WTC11 (cell line): ENCODE data around the gene FBN2. TPM values are rescaled to one million over a fixed set of nuclear protein-coding genes. Genes with fewer than 3 reads are reported as not detected.

Source experiments
- ATAC-seq: fragments of 200-7000 bp; cut with Tn5 transposase; 2 replicates; pipeline ENCODE4 v1.10.0; 2021; ENCODE audit warnings: mild to moderate bottlenecking, moderate library complexity
- CTCF ChIA-PET: fragments of 300-600 bp; sonication (Branson Sonifier 250); formaldehyde crosslinking; loops from one replicate; lab custom pipeline; 2021; ENCODE audit warnings: antibody characterized with exemption; lab: Charles Lee
- POLR2A ChIA-PET: fragments of 350-600 bp; sonication (Branson Sonifier 250); formaldehyde crosslinking; loops from one replicate; lab custom pipeline; 2021; ENCODE audit warnings: antibody characterized with exemption; lab: Charles Lee
- DNase-seq: peaks from one replicate; pipeline ENCODE4 v3.0.0; 2021; ENCODE audit warnings: low spot score
- H3K27ac Mint-ChIP-seq: 2 replicates; pipeline ENCODE4 v1.8.0; 2021; ENCODE audit warnings: mixed read lengths
- H3K27me3 Mint-ChIP-seq: 2 replicates; pipeline ENCODE4 v1.8.0; 2021; ENCODE audit warnings: low read depth, mild to moderate bottlenecking, moderate library complexity, mixed read lengths
- H3K36me3 Mint-ChIP-seq: 2 replicates; pipeline ENCODE4 v1.8.0; 2021; ENCODE audit warnings: mixed read lengths
- H3K4me1 Mint-ChIP-seq: 2 replicates; pipeline ENCODE4 v1.8.0; 2022; ENCODE audit warnings: mixed read lengths
- H3K4me3 Mint-ChIP-seq: 2 replicates; pipeline ENCODE4 v1.8.0; 2021; ENCODE audit warnings: mild to moderate bottlenecking, moderate library complexity, mixed read lengths
- H3K9me3 Mint-ChIP-seq: 2 replicates; pipeline ENCODE4 v1.8.0; 2021; ENCODE audit warnings: mixed read lengths
- CBFB ChIP-seq: sonication (generic); formaldehyde crosslinking; IDR thresholded peaks from 2 replicates; pipeline ENCODE4 v1.8.1; 2022; ENCODE audit warnings: mild to moderate bottlenecking, low read depth, missing genetic modification reagents
- E2F5 ChIP-seq: sonication (generic); formaldehyde crosslinking; IDR thresholded peaks from 2 replicates; pipeline ENCODE4 v1.8.1; 2022; ENCODE audit warnings: mild to moderate bottlenecking, moderate library complexity, missing genetic modification reagents
- ERG ChIP-seq: fragments of 250-450 bp; sonication (Bioruptor Pico); IDR thresholded peaks from 2 replicates; pipeline ENCODE4 v1.8.0; 2021; ENCODE audit warnings: mild to moderate bottlenecking
- ETV6 ChIP-seq: sonication (generic); formaldehyde crosslinking; IDR thresholded peaks from 2 replicates; pipeline ENCODE4 v1.8.1; 2022; ENCODE audit warnings: mild to moderate bottlenecking, missing genetic modification reagents
- FOXP1 ChIP-seq: sonication (generic); formaldehyde crosslinking; IDR thresholded peaks from 2 replicates; pipeline ENCODE4 v1.8.0; 2022; ENCODE audit warnings: missing genetic modification reagents, mild to moderate bottlenecking, moderate library complexity, borderline replicate concordance
- FOXP4 ChIP-seq: sonication (generic); formaldehyde crosslinking; IDR thresholded peaks from 2 replicates; pipeline ENCODE4 v1.8.0; 2022; ENCODE audit warnings: mild to moderate bottlenecking, missing genetic modification reagents
- GRHL2 ChIP-seq: fragments of 250-450 bp; sonication (Bioruptor Pico); IDR thresholded peaks from 2 replicates; pipeline ENCODE4 v1.8.0; 2022; ENCODE audit warnings: mild to moderate bottlenecking, moderate library complexity; ENCODE audit not compliant: insufficient replicate concordance, severe bottlenecking
- IRF2 ChIP-seq: sonication (generic); formaldehyde crosslinking; IDR thresholded peaks from 2 replicates; pipeline ENCODE4 v1.8.0; 2022; ENCODE audit warnings: low read depth, missing genetic modification reagents, borderline replicate concordance
- JAZF1 ChIP-seq: fragments of 250-450 bp; sonication (Bioruptor Pico); IDR thresholded peaks from 2 replicates; pipeline ENCODE4 v1.9.0; 2021; ENCODE audit warnings: moderate library complexity, mild to moderate bottlenecking, inconsistent platforms
- KAT7 ChIP-seq: sonication (generic); formaldehyde crosslinking; IDR thresholded peaks from 2 replicates; pipeline ENCODE4 v1.8.1; 2023; ENCODE audit warnings: missing genetic modification reagents, mild to moderate bottlenecking, borderline replicate concordance
- MAX ChIP-seq: sonication (generic); formaldehyde crosslinking; IDR thresholded peaks from 2 replicates; pipeline ENCODE4 v1.8.0; 2022; ENCODE audit warnings: mild to moderate bottlenecking, missing genetic modification reagents
- MXD4 ChIP-seq: fragments of 250-450 bp; sonication (Bioruptor Pico); IDR thresholded peaks from 2 replicates; pipeline ENCODE4 v1.8.0; 2021; ENCODE audit warnings: mild to moderate bottlenecking, moderate library complexity, borderline replicate concordance
- MYBL2 ChIP-seq: sonication (generic); formaldehyde crosslinking; IDR thresholded peaks from 2 replicates; pipeline ENCODE4 v1.8.1; 2023; ENCODE audit warnings: mild to moderate bottlenecking, moderate library complexity, missing genetic modification reagents
- NR3C1 ChIP-seq: sonication (generic); formaldehyde crosslinking; conservative IDR thresholded peaks from 2 replicates; pipeline ENCODE4 v1.8.1; 2023; ENCODE audit warnings: low read depth, mild to moderate bottlenecking, missing genetic modification reagents
- OVOL2 ChIP-seq: fragments of 250-450 bp; sonication (Bioruptor Pico); IDR thresholded peaks from 2 replicates; pipeline ENCODE4 v1.9.0; 2021; ENCODE audit warnings: mild to moderate bottlenecking, borderline replicate concordance
- TEAD1 ChIP-seq: sonication (generic); formaldehyde crosslinking; IDR thresholded peaks from 2 replicates; pipeline ENCODE4 v1.8.0; 2022; ENCODE audit warnings: mild to moderate bottlenecking, missing genetic modification reagents
- TEAD4 ChIP-seq: sonication (generic); formaldehyde crosslinking; IDR thresholded peaks from 2 replicates; pipeline ENCODE4 v1.8.0; 2022; ENCODE audit warnings: mild to moderate bottlenecking, missing genetic modification reagents
- TP53 ChIP-seq: sonication (generic); formaldehyde crosslinking; IDR thresholded peaks from 2 replicates; pipeline ENCODE4 v1.8.1; 2023; ENCODE audit warnings: mild to moderate bottlenecking, missing genetic modification reagents
- ZNF121 ChIP-seq: sonication (generic); formaldehyde crosslinking; IDR thresholded peaks from 2 replicates; pipeline ENCODE4 v1.8.0; 2023; ENCODE audit warnings: missing genetic modification reagents
- ZNF138 ChIP-seq: sonication (generic); formaldehyde crosslinking; conservative IDR thresholded peaks from 2 replicates; pipeline ENCODE4 v1.8.1; 2022; ENCODE audit warnings: mild to moderate bottlenecking, moderate library complexity, missing genetic modification reagents
- ZNF396 ChIP-seq: fragments of 250-450 bp; sonication (Bioruptor Pico); IDR thresholded peaks from 2 replicates; pipeline ENCODE4 v1.8.0; 2021; ENCODE audit warnings: mild to moderate bottlenecking, moderate library complexity, borderline replicate concordance
- total RNA-seq: library from RNA; stranded (reverse); gene quantifications from 3 replicates; pipeline ENCODE4 v1.2.3, GENCODE V29; 2021
- TF ChIP-seq, protein P1 (sequence below): sonication (generic); formaldehyde crosslinking; IDR thresholded peaks from 2 replicates; pipeline ENCODE4 v1.8.1; 2022; ENCODE audit warnings: missing genetic modification reagents, borderline replicate concordance
- TF ChIP-seq, protein P2 (sequence below): sonication (generic); formaldehyde crosslinking; IDR thresholded peaks from 2 replicates; pipeline ENCODE4 v1.8.0; 2022; ENCODE audit warnings: missing genetic modification reagents
- TF ChIP-seq, protein P3 (sequence below): sonication (generic); formaldehyde crosslinking; IDR thresholded peaks from 2 replicates; pipeline ENCODE4 v1.8.1; 2023; ENCODE audit warnings: mild to moderate bottlenecking, missing genetic modification reagents, moderate library complexity

FBN2 gene
- total RNA-seq, 1 experiment from 2014 or later = 56.7 TPM

DNA sequence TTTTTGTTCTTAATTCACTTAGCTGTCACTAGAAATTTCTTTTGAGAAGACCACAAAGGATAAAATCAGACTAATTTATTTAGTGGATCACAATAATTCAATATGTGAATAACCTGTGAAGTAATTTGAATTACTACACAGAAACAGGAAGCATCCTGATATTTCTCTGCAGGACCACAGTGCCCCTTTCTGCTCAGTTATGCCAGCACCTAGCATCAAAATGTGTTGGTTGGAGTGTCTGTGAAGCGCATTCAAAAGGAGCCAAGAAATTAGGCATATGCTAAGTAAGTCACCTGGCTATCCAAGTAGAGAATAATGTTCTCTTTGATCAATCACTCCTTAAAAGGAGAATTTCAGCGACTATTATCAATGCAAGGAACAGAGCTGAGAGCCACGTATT is 267.0 kb downstream of the FBN2 start:
- peaks cover 3% of the 10 kb centered on the region for H3K9me3 Mint-ChIP-seq
- no peak overlapping the region for H3K4me3 Mint-ChIP-seq
- DNase-seq = no peak
- H3K4me1 Mint-ChIP-seq = peaks cover 6% of the 10 kb centered on the region; the same call in 1 of the 2 replicates
- TF ChIP-seq ZNF138 (CRISPR knock-in tag) (no peak), TP53 (CRISPR knock-in tag) (no peak), MAX (no peak), KAT7 (no peak), FOXP4 (CRISPR knock-in tag) (no peak), ERG (CRISPR knock-in tag) (no peak), GRHL2 (CRISPR knock-in tag) (no peak), MYBL2 (no peak), ZNF396 (CRISPR knock-in tag) (no peak), TEAD4 (CRISPR knock-in tag) (no peak), ETV6 (CRISPR knock-in tag) (no peak), IRF2 (no peak), CBFB (no peak), ZNF121 (no peak), FOXP1 (CRISPR knock-in tag) (no peak)
- no peaks in the 10 kb centered on the region for H3K27me3 Mint-ChIP-seq
- CTCF ChIA-PET = no interaction called here
- H3K36me3 Mint-ChIP-seq = peaks cover 5% of the 10 kb centered on the region
- ATAC-seq = no peak
- POLR2A ChIA-PET = no interaction called here
- H3K27ac Mint-ChIP-seq = no peak overlapping the region

DNA sequence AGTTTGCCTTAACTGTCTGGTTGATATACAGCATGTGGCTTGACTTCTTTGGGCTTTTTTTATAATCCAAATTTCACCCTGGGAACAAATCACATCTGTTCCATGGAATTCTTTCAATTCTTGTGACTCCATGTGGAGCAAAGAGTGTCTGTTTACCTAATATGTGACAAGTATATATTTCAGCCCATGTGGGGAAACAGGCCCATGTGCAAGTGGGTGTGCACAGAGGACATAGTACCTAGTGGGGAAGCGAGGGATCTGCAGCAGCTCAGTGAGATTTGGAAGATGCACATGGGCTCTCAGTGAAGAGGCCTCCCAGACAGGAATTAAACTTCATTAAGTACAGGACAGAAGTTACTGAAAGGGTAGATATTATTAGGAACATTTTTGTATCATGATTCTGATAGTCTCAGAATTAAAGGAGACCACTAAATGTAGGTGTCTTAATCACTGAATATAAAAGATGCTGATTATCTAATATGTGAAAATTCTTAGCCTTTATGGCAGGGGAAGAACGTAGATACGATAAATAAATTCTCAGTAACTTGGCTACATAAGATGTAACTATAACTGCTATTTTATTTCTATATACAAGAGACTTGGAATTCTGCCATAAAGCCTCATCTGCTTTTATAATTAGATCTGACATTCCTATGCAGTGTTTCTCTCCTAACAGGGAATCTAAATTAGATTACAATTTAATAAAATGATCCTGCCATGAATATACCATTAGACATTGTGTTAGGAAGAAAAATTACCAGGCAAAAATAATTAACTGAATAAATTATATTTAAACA is 273.3 kb downstream of the FBN2 start:
- Mint-ChIP-seq H3K36me3 (peaks cover 20% of the 10 kb centered on the region), H3K27me3 (no peaks in the 10 kb centered on the region), H3K9me3 (peaks cover 3% of the 10 kb centered on the region), H3K4me1 (peaks cover 12% of the 10 kb centered on the region), H3K27ac (no peak overlapping the region), H3K4me3 (no peak overlapping the region)
- DNase-seq (no peak), ATAC-seq (no peak)
- CTCF ChIA-PET = no interaction called here
- POLR2A ChIA-PET = no interaction called here
- TF ChIP-seq, protein P1, sequence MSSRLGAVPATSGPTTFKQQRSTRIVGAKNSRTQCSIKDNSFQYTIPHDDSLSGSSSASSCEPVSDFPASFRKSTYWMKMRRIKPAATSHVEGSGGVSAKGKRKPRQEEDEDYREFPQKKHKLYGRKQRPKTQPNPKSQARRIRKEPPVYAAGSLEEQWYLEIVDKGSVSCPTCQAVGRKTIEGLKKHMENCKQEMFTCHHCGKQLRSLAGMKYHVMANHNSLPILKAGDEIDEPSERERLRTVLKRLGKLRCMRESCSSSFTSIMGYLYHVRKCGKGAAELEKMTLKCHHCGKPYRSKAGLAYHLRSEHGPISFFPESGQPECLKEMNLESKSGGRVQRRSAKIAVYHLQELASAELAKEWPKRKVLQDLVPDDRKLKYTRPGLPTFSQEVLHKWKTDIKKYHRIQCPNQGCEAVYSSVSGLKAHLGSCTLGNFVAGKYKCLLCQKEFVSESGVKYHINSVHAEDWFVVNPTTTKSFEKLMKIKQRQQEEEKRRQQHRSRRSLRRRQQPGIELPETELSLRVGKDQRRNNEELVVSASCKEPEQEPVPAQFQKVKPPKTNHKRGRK (CRISPR knock-in tag) = no peak
- TF ChIP-seq OVOL2 (CRISPR knock-in tag) = no peak
- TF ChIP-seq NR3C1 = no peak
- no peak for TF ChIP-seq E2F5 (CRISPR knock-in tag)
- no peak for TF ChIP-seq TEAD1
- TF ChIP-seq MXD4 (CRISPR knock-in tag) = no peak
- TF ChIP-seq JAZF1 = no peak
- TF ChIP-seq, protein P2, sequence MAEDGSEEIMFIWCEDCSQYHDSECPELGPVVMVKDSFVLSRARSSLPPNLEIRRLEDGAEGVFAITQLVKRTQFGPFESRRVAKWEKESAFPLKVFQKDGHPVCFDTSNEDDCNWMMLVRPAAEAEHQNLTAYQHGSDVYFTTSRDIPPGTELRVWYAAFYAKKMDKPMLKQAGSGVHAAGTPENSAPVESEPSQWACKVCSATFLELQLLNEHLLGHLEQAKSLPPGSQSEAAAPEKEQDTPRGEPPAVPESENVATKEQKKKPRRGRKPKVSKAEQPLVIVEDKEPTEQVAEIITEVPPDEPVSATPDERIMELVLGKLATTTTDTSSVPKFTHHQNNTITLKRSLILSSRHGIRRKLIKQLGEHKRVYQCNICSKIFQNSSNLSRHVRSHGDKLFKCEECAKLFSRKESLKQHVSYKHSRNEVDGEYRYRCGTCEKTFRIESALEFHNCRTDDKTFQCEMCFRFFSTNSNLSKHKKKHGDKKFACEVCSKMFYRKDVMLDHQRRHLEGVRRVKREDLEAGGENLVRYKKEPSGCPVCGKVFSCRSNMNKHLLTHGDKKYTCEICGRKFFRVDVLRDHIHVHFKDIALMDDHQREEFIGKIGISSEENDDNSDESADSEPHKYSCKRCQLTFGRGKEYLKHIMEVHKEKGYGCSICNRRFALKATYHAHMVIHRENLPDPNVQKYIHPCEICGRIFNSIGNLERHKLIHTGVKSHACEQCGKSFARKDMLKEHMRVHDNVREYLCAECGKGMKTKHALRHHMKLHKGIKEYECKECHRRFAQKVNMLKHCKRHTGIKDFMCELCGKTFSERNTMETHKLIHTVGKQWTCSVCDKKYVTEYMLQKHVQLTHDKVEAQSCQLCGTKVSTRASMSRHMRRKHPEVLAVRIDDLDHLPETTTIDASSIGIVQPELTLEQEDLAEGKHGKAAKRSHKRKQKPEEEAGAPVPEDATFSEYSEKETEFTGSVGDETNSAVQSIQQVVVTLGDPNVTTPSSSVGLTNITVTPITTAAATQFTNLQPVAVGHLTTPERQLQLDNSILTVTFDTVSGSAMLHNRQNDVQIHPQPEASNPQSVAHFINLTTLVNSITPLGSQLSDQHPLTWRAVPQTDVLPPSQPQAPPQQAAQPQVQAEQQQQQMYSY (CRISPR knock-in tag) = no peak
- TF ChIP-seq, protein P3, sequence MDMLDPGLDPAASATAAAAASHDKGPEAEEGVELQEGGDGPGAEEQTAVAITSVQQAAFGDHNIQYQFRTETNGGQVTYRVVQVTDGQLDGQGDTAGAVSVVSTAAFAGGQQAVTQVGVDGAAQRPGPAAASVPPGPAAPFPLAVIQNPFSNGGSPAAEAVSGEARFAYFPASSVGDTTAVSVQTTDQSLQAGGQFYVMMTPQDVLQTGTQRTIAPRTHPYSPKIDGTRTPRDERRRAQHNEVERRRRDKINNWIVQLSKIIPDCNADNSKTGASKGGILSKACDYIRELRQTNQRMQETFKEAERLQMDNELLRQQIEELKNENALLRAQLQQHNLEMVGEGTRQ = no peak
